ENCODE results near the gene ILDR2.

Gene ILDR2

GRCh38 chr1:166915941-166916340 lies 59.4 kb downstream of the ILDR2 start:
- H3K4me3 ChIP-seq (ENCODE audit: low read depth, low read length): no peak overlapping the region
- no peak for TF ChIP-seq CTCF (IDR thresholded peaks at IDR 0.05; ENCODE audit: borderline replicate concordance, insufficient read depth, low read depth, low read length)

GRCh38 chr1:166915042-166915441 lies 60.3 kb downstream of the ILDR2 start:
- no peak for TF ChIP-seq CTCF (IDR thresholded peaks at IDR 0.05; ENCODE audit: borderline replicate concordance, insufficient read depth, low read depth, low read length)
- H3K4me3 ChIP-seq (ENCODE audit: low read depth, low read length): no peak overlapping the region

GRCh38 chr1:166914111-166914510 lies 61.2 kb downstream of the ILDR2 start:
- no peak overlapping the region for H3K4me3 ChIP-seq (ENCODE audit: low read depth, low read length)
- TF ChIP-seq CTCF (IDR thresholded peaks at IDR 0.05; ENCODE audit: borderline replicate concordance, insufficient read depth, low read depth, low read length): no peak

GRCh38 chr1:166911624-166912023 lies 63.7 kb downstream of the ILDR2 start:
- no peak for TF ChIP-seq CTCF (IDR thresholded peaks at IDR 0.05; ENCODE audit: borderline replicate concordance, insufficient read depth, low read depth, low read length)
- no peak overlapping the region for H3K4me3 ChIP-seq (ENCODE audit: low read depth, low read length)

GRCh38 chr1:166910396-166910994 lies 64.8 kb downstream of the ILDR2 start:
- peak; percentile 68 for TF ChIP-seq CTCF (IDR thresholded peaks at IDR 0.05; ENCODE audit: borderline replicate concordance, insufficient read depth, low read depth, low read length)
- no peak overlapping the region for H3K4me3 ChIP-seq (ENCODE audit: low read depth, low read length)

- TF ChIP-seq CTCF (IDR thresholded peaks at IDR 0.05; ENCODE audit: borderline replicate concordance, insufficient read depth, low read depth, low read length): no peak
- no peak overlapping the region for H3K4me3 ChIP-seq (ENCODE audit: low read depth, low read length)
Observed at GRCh38 chr1:166908942-166909341, 66.4 kb downstream of the ILDR2 start.

GRCh38 chr1:166907763-166908162 lies 67.6 kb downstream of the ILDR2 start:
- TF ChIP-seq CTCF (IDR thresholded peaks at IDR 0.05; ENCODE audit: borderline replicate concordance, insufficient read depth, low read depth, low read length): no peak
- H3K4me3 ChIP-seq (ENCODE audit: low read depth, low read length): no peak overlapping the region
